ENCODE results near the gene PTEN.

Gene PTEN

DNA sequence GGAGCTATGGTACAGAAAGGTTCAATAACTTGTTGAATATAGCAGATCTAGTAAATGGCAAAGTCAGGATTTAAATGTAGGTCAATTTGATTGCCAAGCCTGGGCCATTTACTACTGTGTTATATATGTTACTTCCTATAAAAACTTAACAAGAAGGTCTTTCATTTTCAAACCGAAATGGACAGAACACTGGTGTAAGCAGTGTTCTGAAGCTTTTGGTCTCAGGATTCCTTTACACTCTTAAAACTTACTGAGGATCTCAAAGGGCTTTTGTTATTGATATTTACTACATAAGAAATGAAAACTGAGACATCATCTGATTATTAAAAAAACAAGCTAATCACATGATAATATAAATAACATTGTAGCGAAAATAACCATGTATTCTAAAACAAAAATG, 114.7 kb downstream of the PTEN start:
- DNase-seq (ENCODE audit: low read depth), result no peak

DNA sequence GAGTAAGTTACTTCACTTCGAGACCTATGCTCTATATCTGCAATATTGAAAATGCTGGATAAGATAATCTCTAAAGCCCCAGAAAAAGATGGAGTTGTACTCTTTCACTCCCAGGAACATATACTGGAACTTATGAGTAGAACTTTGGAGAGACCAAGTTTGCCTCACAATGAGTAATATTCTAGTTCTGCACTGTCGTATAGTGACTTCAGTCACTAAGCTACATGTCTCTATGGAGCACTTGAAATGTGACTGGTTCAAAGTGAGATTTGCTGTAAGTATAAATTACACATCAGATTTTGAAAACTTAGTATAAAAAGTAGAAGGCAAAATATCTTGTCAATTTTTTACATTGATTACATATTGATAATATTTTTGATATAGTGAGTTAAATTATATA, 116.4 kb downstream of the PTEN start:
- no peak for DNase-seq (ENCODE audit: low read depth)

DNA sequence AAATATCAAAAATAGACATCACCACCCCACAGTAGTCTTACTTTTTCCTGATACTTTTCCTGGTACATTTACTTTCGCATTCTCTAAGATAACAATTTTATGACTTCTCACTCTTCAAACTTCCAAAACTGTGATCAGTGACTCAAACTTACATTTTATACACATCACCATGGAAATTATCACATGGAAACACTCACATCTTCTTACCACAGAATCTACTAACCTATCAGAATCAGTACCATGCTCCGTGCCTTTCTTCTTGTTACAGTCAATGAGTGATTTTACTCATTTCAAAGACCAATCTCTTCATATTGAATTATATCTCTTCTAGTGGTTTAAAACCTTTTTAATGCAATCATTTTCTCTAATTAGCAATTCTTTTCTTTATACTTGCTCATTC, 120.3 kb downstream of the PTEN start:
- DNase-seq (ENCODE audit: low read depth), result no peak

DNA sequence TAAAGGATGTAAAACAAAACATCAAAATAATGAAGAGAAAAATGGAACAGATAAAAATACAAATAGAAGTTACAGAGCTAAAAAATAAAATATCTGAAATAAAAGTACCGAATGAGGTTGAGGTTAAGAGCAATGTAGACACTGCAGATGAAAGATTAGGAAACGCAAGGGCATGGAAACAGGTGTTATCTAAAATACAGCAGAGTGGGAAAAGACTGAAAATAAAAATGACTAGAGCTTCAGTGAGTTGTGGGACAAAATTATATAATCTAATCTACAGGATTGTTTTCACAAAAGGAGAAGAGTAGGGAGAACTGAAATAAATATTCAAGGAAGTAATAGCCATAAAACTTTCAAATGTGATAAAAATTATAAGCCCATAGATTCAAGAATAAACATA, 123.8 kb downstream of the PTEN start:
- DNase-seq (ENCODE audit: low read depth), result no peak

DNA sequence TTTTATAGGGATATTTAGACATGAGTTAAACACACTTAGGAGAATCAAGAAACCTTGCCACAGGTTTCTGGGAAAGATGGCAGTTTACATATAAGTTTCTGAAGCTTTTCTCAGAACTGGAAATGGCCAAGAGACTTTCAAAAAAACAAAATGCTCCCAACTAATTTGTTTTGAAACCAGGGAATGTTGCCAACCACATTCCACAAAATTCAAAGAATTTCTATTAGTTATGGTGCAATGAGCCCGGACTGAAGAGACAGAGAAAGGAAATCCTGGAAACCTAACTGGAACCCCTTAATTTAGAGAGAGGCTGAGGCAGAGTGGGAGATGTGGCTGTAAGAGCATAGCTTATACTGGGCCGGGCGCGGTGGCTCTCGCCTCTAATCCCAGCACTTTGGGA, 128.5 kb downstream of the PTEN start:
- no peak for DNase-seq (ENCODE audit: low read depth)

DNA sequence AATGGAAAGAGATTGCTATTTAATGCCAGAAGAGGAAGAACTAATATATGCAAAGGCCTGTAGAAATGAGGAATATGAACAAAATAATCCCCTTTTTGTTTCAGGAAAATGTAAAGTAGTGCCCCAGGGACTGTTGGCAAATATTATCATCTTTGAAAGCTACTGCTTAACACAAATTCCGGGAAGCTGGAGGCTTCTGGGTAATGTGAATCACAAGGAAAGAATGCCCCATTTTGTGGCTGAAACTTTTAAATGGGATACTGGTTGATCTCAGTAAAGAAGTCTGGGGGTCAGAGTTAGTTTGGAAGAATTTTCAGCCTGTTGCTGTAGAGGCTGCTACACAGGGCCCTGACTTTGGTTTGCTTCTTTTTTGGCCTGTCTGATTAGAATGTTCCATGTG, 141.0 kb downstream of the PTEN start:
- peak; percentile 42 for DNase-seq (ENCODE audit: low read depth)

DNA sequence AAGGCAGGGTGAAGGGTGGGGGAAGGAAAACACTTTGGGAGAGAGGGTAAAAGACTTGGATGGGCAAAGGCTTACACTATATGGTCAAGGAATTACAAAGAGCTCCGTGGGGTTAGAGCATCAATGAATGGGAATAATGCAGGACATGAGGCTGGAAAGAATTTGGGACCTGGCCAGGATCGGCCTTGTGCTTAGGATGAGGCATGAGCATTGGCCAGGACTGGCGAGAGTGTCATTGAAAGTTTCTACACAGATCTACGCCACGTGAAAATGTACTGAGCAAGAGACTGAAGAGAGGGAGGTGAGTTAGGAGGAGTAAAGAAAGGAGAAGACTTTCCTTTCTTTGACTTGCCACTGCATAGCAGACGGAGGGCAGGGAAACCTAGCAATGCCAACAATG, 142.8 kb downstream of the PTEN start:
- DNase-seq (ENCODE audit: low read depth), result no peak

DNA sequence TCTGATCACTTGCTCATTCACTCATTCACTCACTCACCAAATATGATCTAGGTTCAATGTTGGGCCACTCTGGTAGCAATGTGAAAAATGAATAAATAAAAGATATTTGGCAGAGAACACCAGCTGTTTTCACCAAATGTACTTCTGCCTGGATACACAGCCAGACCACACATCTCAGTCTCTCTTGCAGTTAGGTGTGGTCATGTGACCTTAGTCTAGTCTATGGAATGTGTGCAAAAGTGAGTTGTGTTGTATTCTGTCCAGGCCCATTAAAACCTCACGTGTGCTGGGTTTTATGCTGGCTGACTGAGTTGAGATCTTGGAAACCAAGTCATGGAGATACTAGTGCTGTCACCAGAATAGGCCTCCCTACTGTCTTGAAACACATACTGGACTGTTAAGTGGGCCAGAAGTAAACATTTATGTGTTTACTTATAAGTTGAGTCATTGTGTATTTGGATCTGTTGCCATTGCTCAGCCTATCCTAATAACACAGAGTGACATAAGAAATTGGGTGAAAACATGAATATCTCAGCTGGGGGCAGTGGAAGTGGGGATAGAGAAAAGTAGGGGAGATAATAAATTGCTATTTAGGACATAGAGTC, 145.5 kb downstream of the PTEN start:
- peak; percentile 17 for DNase-seq (ENCODE audit: low read depth)

DNA sequence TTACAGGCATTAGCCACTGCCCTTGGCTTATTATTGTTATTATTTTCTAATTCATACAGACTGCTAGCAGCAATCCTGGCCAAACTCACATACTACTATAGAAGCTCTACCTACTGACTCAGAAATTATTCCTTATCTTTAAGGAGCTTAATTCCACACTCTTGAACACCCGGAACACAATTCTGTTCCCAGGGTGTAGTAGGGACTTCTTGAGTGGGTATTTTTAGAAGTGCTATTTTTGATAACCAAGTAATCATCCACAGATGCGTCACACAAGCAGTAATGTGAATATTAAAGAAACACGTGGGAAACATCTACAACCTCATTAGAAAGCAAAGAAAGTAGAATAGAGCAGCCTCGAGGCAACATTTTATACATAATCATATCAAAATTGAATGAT, 149.2 kb downstream of the PTEN start:
- no peak for DNase-seq (ENCODE audit: low read depth)

DNA sequence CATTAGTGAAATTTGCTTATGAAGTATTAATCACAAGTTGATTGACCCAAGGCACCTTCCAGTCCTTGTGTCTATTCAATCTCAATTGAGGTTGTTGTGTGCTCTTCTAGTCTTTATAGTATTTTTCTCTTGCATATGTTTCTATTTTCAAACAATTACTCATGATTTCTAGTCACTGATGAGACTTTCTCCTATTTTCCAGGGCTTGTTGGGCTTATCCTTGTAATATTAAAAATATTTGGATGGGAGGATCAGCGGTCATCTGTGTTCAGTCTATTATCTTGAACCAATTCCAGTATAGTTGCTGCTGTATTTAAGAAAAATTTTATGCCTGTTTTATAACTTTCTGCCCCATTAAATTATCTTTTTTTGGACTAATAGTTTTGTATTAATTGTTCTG, 154.4 kb downstream of the PTEN start:
- no peak for DNase-seq (ENCODE audit: low read depth)

DNA sequence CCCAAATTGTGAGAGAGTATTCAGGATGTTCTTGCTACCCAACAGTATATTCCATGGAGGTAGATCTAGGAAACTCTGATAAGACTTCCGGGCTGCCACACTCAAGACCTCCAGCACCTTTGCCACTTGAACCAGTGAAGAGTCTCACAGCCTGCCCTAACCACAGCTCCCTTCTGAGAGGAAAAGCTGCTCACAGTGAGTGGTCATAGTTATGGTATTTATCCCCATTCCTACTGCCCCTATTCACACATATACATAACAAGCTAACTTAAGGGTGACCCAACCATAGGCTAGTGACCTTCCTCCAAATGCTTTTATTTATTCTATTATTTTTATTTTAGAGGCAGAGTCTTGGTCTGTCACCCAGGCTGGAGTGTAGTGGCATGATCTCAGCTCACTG, 156.3 kb downstream of the PTEN start:
- DNase-seq (ENCODE audit: low read depth), result peak; percentile 53
